Vagina (tissue), 2 donors: ENCODE measurements around the gene ABCD4.

ENCODE experiments used
- POLR2A ChIP-seq, 2 donors: fragments of 450-650 bp; IDR thresholded peaks; one replicate each; pipeline ENCODE4 v1.6.1; 2017; ENCODE audit warnings: antibody characterized with exemption in 2 of 2, mild to moderate bottlenecking in 2 of 2, moderate library complexity in 2 of 2
- POLR2AphosphoS5 ChIP-seq, 2 donors: sonication (generic); formaldehyde crosslinking; IDR thresholded peaks; one replicate each; pipeline ENCODE4 v1.9.0; 2017; ENCODE audit warnings: antibody characterized with exemption in 2 of 2, mild to moderate bottlenecking in 2 of 2, low read depth in 1 of 2; ENCODE audit not compliant: insufficient read depth in 1 of 2
- TF ChIP-seq, protein P1 (sequence below), 3 experiments: fragments of 450-650 bp in 2 of 3; fragments of 200-600 bp in 1 of 3; sonication (generic) in 1 of 3; IDR thresholded peaks; one replicate each; pipeline ENCODE4 v1.5.1; 2017 to 2019; ENCODE audit warnings: antibody characterized with exemption in 3 of 3, mild to moderate bottlenecking in 2 of 3, moderate library complexity in 2 of 3

DNA sequence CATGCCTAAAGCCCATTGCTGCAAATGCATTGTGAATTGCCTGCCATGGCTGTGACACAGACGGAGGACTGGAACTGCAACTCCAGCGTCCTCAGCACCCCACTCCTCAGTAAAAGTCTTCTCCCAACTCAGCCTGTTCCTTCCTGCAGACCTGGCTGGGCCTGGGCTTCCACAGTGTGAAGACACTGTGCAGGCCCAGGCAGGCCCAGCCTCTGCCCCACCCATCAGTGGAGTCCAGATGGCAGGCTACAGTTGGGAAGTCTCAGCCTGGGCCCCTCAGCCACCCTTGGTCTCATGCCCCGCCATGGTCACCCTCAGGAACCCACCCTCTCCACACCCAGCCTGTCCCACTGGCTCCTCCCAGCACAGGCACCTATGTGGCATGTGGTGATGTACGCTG lies 41.4 kb downstream of the ABCD4 start:
- no peak for TF ChIP-seq POLR2A (IDR thresholded peaks at IDR 0.05)
- TF ChIP-seq, protein P1, sequence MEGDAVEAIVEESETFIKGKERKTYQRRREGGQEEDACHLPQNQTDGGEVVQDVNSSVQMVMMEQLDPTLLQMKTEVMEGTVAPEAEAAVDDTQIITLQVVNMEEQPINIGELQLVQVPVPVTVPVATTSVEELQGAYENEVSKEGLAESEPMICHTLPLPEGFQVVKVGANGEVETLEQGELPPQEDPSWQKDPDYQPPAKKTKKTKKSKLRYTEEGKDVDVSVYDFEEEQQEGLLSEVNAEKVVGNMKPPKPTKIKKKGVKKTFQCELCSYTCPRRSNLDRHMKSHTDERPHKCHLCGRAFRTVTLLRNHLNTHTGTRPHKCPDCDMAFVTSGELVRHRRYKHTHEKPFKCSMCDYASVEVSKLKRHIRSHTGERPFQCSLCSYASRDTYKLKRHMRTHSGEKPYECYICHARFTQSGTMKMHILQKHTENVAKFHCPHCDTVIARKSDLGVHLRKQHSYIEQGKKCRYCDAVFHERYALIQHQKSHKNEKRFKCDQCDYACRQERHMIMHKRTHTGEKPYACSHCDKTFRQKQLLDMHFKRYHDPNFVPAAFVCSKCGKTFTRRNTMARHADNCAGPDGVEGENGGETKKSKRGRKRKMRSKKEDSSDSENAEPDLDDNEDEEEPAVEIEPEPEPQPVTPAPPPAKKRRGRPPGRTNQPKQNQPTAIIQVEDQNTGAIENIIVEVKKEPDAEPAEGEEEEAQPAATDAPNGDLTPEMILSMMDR (IDR thresholded peaks at IDR 0.05): no peak
- no peak for TF ChIP-seq POLR2AphosphoS5 (IDR thresholded peaks at IDR 0.05; ENCODE audit: insufficient read depth in 1 of 2, low read depth in 1 of 2)
